ENCODE data around the gene RABGEF1. TPM values are rescaled to one million over a fixed set of nuclear protein-coding genes. Genes with fewer than 3 reads are reported as not detected.
A peak's percentile ranks its signal among the peaks of the same experiment; 100 is the strongest.

Gene RABGEF1
- total and polyA plus RNA-seq, 9 of the 15 experiments (the other 6 are each of a cell fraction or from before 2014, with no cell fraction given) = 7.0 to 29.3 (median 20.5) TPM

DNA sequence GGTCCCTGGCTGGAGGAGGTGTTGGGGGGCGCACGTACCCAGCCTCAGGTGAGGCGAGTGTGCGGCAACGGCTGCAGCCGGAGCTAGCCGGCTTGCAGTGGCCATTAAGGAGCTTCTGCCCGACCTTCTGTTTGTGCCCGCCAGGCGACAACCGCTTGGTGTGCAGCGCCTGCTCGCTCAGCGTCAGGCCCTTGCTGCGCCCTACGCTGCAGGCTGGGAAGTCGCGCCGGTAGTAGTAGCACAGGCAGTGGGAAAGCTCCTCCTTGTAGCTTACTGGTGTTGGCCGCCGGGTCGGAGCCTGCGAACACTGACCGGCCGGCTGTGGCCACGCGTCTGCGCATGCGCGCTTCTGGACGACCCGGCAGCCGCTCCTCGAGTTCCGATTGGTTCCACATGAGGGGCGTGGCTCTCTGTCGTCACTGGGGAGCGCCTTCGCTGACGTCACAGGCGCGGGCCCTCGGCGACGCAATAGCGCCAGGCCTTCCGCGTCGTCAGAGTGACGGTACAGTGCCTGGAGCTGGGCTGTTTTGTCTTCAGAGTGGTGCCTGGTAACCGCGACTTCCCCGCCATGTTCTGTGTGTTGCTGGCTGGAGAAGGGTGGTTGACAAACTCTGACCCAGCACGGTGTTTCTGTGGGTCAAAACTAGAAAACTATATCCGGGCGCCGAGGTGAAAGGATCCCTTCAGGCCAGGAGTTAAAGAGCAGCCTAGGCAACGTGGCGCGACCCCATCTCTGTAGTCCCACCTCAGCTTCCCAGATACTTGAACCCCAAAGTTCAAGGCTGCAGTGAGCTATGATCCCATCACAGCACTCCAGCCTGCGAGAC, 104.2 kb downstream of the RABGEF1 start (continued):
- TF ChIP-seq, protein P1, sequence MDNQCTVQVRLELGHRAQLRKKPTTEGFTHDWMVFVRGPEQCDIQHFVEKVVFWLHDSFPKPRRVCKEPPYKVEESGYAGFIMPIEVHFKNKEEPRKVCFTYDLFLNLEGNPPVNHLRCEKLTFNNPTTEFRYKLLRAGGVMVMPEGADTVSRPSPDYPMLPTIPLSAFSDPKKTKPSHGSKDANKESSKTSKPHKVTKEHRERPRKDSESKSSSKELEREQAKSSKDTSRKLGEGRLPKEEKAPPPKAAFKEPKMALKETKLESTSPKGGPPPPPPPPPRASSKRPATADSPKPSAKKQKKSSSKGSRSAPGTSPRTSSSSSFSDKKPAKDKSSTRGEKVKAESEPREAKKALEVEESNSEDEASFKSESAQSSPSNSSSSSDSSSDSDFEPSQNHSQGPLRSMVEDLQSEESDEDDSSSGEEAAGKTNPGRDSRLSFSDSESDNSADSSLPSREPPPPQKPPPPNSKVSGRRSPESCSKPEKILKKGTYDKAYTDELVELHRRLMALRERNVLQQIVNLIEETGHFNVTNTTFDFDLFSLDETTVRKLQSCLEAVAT (IDR thresholded peaks at IDR 0.05) = 0 out of 4 replicates have a peak, but pooled peaks of 1 of the 2 experiments have one; percentile 81
- no peak for TF ChIP-seq ZNF184 (CRISPR knock-in tag; IDR thresholded peaks at IDR 0.05)
- no peak for TF ChIP-seq EWSR1 (IDR thresholded peaks at IDR 0.05; ENCODE audit: borderline replicate concordance, low read depth, partially characterized antibody)
- TF ChIP-seq FOXA1 (IDR thresholded peaks at IDR 0.05; ENCODE audit: borderline replicate concordance) = no peak
- TF ChIP-seq YBX1 (IDR thresholded peaks at IDR 0.05) = no peak
- TF ChIP-seq RBM39 (optimal IDR thresholded peaks at IDR 0.05; ENCODE audit: low read depth, low read length) = no peak
- no peak; the same call in 1 of the 2 replicates for TF ChIP-seq FOXK1 (CRISPR knock-in tag; IDR thresholded peaks at IDR 0.05; ENCODE audit: borderline replicate concordance)
- TF ChIP-seq, protein P2, sequence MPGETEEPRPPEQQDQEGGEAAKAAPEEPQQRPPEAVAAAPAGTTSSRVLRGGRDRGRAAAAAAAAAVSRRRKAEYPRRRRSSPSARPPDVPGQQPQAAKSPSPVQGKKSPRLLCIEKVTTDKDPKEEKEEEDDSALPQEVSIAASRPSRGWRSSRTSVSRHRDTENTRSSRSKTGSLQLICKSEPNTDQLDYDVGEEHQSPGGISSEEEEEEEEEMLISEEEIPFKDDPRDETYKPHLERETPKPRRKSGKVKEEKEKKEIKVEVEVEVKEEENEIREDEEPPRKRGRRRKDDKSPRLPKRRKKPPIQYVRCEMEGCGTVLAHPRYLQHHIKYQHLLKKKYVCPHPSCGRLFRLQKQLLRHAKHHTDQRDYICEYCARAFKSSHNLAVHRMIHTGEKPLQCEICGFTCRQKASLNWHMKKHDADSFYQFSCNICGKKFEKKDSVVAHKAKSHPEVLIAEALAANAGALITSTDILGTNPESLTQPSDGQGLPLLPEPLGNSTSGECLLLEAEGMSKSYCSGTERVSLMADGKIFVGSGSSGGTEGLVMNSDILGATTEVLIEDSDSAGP (CRISPR knock-in tag; IDR thresholded peaks at IDR 0.05) = 0 out of 2 replicates have a peak, but pooled peaks have one; percentile 6
- TF ChIP-seq SMARCA5 (IDR thresholded peaks at IDR 0.05) = no peak
- TF ChIP-seq, protein P3, sequence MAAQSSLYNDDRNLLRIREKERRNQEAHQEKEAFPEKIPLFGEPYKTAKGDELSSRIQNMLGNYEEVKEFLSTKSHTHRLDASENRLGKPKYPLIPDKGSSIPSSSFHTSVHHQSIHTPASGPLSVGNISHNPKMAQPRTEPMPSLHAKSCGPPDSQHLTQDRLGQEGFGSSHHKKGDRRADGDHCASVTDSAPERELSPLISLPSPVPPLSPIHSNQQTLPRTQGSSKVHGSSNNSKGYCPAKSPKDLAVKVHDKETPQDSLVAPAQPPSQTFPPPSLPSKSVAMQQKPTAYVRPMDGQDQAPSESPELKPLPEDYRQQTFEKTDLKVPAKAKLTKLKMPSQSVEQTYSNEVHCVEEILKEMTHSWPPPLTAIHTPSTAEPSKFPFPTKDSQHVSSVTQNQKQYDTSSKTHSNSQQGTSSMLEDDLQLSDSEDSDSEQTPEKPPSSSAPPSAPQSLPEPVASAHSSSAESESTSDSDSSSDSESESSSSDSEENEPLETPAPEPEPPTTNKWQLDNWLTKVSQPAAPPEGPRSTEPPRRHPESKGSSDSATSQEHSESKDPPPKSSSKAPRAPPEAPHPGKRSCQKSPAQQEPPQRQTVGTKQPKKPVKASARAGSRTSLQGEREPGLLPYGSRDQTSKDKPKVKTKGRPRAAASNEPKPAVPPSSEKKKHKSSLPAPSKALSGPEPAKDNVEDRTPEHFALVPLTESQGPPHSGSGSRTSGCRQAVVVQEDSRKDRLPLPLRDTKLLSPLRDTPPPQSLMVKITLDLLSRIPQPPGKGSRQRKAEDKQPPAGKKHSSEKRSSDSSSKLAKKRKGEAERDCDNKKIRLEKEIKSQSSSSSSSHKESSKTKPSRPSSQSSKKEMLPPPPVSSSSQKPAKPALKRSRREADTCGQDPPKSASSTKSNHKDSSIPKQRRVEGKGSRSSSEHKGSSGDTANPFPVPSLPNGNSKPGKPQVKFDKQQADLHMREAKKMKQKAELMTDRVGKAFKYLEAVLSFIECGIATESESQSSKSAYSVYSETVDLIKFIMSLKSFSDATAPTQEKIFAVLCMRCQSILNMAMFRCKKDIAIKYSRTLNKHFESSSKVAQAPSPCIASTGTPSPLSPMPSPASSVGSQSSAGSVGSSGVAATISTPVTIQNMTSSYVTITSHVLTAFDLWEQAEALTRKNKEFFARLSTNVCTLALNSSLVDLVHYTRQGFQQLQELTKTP (IDR thresholded peaks at IDR 0.05; ENCODE audit: low read depth in 1 of 2, partially characterized antibody in 2 of 2) = peak in 1 of 2 experiments; percentile 72
- peak; percentile 97 for TF ChIP-seq POLR2B (IDR thresholded peaks at IDR 0.05; ENCODE audit: low read depth, partially characterized antibody)
- TF ChIP-seq, protein P4, sequence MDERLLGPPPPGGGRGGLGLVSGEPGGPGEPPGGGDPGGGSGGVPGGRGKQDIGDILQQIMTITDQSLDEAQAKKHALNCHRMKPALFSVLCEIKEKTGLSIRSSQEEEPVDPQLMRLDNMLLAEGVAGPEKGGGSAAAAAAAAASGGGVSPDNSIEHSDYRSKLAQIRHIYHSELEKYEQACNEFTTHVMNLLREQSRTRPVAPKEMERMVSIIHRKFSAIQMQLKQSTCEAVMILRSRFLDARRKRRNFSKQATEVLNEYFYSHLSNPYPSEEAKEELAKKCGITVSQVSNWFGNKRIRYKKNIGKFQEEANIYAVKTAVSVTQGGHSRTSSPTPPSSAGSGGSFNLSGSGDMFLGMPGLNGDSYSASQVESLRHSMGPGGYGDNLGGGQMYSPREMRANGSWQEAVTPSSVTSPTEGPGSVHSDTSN (CRISPR knock-in tag; IDR thresholded peaks at IDR 0.05; ENCODE audit: low read depth) = no peak
- TF ChIP-seq, protein P4 (tag; conservative IDR thresholded peaks at IDR 0.05; ENCODE audit: low read depth) = no peak
- TF ChIP-seq KHSRP (IDR thresholded peaks at IDR 0.05) = peak; percentile 100
- TF ChIP-seq MCM3 (IDR thresholded peaks at IDR 0.05) = no peak
- no peak for TF ChIP-seq SAFB (IDR thresholded peaks at IDR 0.05; ENCODE audit: borderline replicate concordance, low read depth, low read length)
- no peak for TF ChIP-seq HOXB6 (CRISPR knock-in tag; IDR thresholded peaks at IDR 0.05; ENCODE audit: borderline replicate concordance)
- no peak for TF ChIP-seq PYGO2 (tag; IDR thresholded peaks at IDR 0.05)
- no peak for TF ChIP-seq FUS (optimal IDR thresholded peaks at IDR 0.05; ENCODE audit: low read depth, low read length)
